GM12878 (cell line): ENCODE results near the gene SGMS1. TPM values are rescaled to one million over a fixed set of nuclear protein-coding genes. Genes with fewer than 3 reads are reported as not detected.

ENCODE experiments used
- ATAC-seq: fragments of 200-7000 bp; cut with Tn5 transposase; 3 replicates; pipeline ENCODE4 v1.9.1; 2020; ENCODE audit warnings: mild to moderate bottlenecking, moderate library complexity
- BruUV-seq: library from RNA; stranded (reverse); fragments of 400-500 nt; replicated peaks from 2 replicates; lab custom pipeline; 2021; lab: Mats Ljungman, UMichigan
- CTCF ChIA-PET: fragments of 300-600 bp; sonication (Branson Sonifier 250); formaldehyde crosslinking; extraction: SDS; loops from one replicate; lab custom pipeline; 2021; ENCODE audit warnings: inconsistent platforms; lab: Yijun Ruan, JAX
- POLR2A ChIA-PET: fragments of 350-600 bp; formaldehyde crosslinking; extraction: SDS; loops from one replicate; lab custom pipeline; 2021; ENCODE audit warnings: inconsistent platforms; lab: Charles Lee
- RAD21 ChIA-PET: fragments of 300-600 bp; sonication (Branson Sonifier 250); formaldehyde crosslinking; loops from one replicate; lab custom pipeline; 2023; ENCODE audit warnings: antibody characterized with exemption; ENCODE audit not compliant: unreplicated experiment; lab: Charles Lee
- SMC1A ChIA-PET: fragments of 300-600 bp; sonication (Branson Sonifier 250); formaldehyde crosslinking; loops from one replicate; lab custom pipeline; 2023; ENCODE audit not compliant: unreplicated experiment, uncharacterized antibody; lab: Charles Lee
- DNase-seq: peaks from one replicate; pipeline ENCODE4 v3.0.0-alpha.2; 2011; ENCODE audit warnings: low read depth, low spot score
- FAIRE-seq: peaks from 3 replicates; lab custom pipeline; 2011; peaks lifted over from hg19 to GRCh38; lab: Jason Lieb, UNC
- H2AFZ ChIP-seq: 2 replicates; pipeline ENCODE4 v1.6.0; 2011; ENCODE audit warnings: low read depth, low read length, control low read depth; ENCODE audit not compliant: control insufficient read depth
- H3K27ac ChIP-seq: 2 replicates; pipeline ENCODE4 v1.5.1; 2011; ENCODE audit warnings: control low read depth; ENCODE audit not compliant: control insufficient read depth, insufficient read depth
- H3K27me3 ChIP-seq, 2 experiments: replicated peaks in 1 of 2; 2 replicates each; pipeline versions ENCODE4 v1.6.0 to v1.6.1; 2011; ENCODE audit warnings: low read length in 1 of 2; ENCODE audit not compliant: control insufficient read depth in 2 of 2, insufficient read depth in 2 of 2
- H3K36me3 ChIP-seq, 2 experiments: 2 replicates each; pipeline ENCODE4 v1.5.1; 2011; ENCODE audit warnings: low read length in 1 of 2; ENCODE audit not compliant: control insufficient read depth in 2 of 2, insufficient read depth in 2 of 2
- H3K4me1 ChIP-seq: 2 replicates; pipeline ENCODE4 v1.6.1; 2011; ENCODE audit warnings: mild to moderate bottlenecking, low read length, moderate library complexity, mixed read lengths; ENCODE audit not compliant: control insufficient read depth, insufficient read depth
- H3K4me2 ChIP-seq: 2 replicates; pipeline ENCODE4 v1.6.0; 2011; ENCODE audit warnings: control low read depth; ENCODE audit not compliant: control insufficient read depth, insufficient read depth
- H3K4me3 ChIP-seq: fragments of 200-600 bp; sonication (generic); 2 replicates; pipeline ENCODE4 v1.5.1; 2016
- H3K79me2 ChIP-seq: 2 replicates; pipeline ENCODE4 v1.6.0; 2011; ENCODE audit warnings: low read length; ENCODE audit not compliant: control insufficient read depth, insufficient read depth
- H3K9ac ChIP-seq: 2 replicates; pipeline ENCODE4 v1.8.0; 2011; ENCODE audit warnings: low read length, control low read depth, mixed read lengths; ENCODE audit not compliant: control insufficient read depth, insufficient read depth
- H3K9me3 ChIP-seq: replicated peaks from 3 replicates; pipeline ENCODE4 v1.5.1; 2011; ENCODE audit warnings: mild to moderate bottlenecking, low read length; ENCODE audit not compliant: control insufficient read depth, insufficient read depth
- H4K20me1 ChIP-seq: 2 replicates; pipeline ENCODE4 v1.6.0; 2011; ENCODE audit not compliant: control insufficient read depth, insufficient read depth
- FOXK2 ChIP-seq: fragments of 450-650 bp; IDR thresholded peaks from 2 replicates; pipeline ENCODE4 v1.6.1; 2017; ENCODE audit warnings: mild to moderate bottlenecking, moderate library complexity
- KLF5 ChIP-seq: fragments of 450-650 bp; IDR thresholded peaks from 2 replicates; pipeline ENCODE4 v1.6.1; 2014; ENCODE audit warnings: mild to moderate bottlenecking; ENCODE audit not compliant: partially characterized antibody
- LARP7 ChIP-seq: fragments of 450-650 bp; IDR thresholded peaks from 2 replicates; pipeline ENCODE4 v1.6.1; 2017; ENCODE audit warnings: mild to moderate bottlenecking
- NFXL1 ChIP-seq: fragments of 450-650 bp; IDR thresholded peaks from 2 replicates; pipeline ENCODE4 v1.6.1; 2017; ENCODE audit warnings: antibody characterized with exemption, mild to moderate bottlenecking, borderline replicate concordance
- RAD21 ChIP-seq: IDR thresholded peaks from 2 replicates; pipeline ENCODE4 v1.6.1; 2011; ENCODE audit warnings: mild to moderate bottlenecking, low read depth, low read length, moderate library complexity; ENCODE audit not compliant: insufficient read depth
- RUNX3 ChIP-seq: IDR thresholded peaks from 2 replicates; pipeline ENCODE4 v1.6.1; 2012; ENCODE audit warnings: low read length, inconsistent platforms
- SIN3A ChIP-seq: IDR thresholded peaks from 2 replicates; pipeline ENCODE4 v1.6.1; 2012; ENCODE audit warnings: low read depth, low read length, improper control_type of control experiment
- WGBS: methylation state at CpG from one replicate; pipeline ENCODE4 v1.1.6; 2016; ENCODE audit warnings: low lambda C conversion rate; ENCODE audit not compliant: insufficient replicate concordance, insufficient coverage; ENCODE audit errors: missing lambda C conversion rate; 5-methylcytosine and 5-hydroxymethylcytosine counted together
- in situ Hi-C: fragments of 300-500 bp; cut with MboI; formaldehyde crosslinking; loops from 9 replicates; pipeline ENCODE4 v1.14.3; 2018; ENCODE audit warnings: mixed read lengths
- intact Hi-C: fragments of 100-400 bp; cut with micrococcal nuclease; formaldehyde crosslinking; loops from one replicate; pipeline ENCODE4 v1.14.2; 2022; ENCODE audit not compliant: unreplicated experiment
- polyA plus RNA-seq, 11 experiments: library from polyadenylated mRNA; depleted of rRNA in 4 of 11; unstranded in 6 of 11; stranded (reverse) in 5 of 11; fragments of >200 nt; fragmentation: Nextera tagmentation in 4 of 11; fragmentation: Illumina TruSeq in 1 of 11; extraction: Ambion mirVana in 4 of 11; extraction: Trizol in 1 of 11; gene quantifications; 1 replicate in 1 of 11; 2 replicates in 10 of 11; pipeline versions ENCODE4 v1.2.1 to v1.2.3, GENCODE V29; 2011 to 2016; ENCODE audit warnings: inconsistent platforms in 2 of 11, missing spikeins in 2 of 11, low read depth in 1 of 11
- total RNA-seq, 4 experiments: library from RNA; depleted of rRNA in 3 of 4; stranded (reverse); fragments of >200 nt in 3 of 4; fragmentation: Illumina TruSeq in 1 of 4; extraction: Trizol in 1 of 4; gene quantifications; 2 replicates each; pipeline versions ENCODE4 v1.2.1 to v1.2.3, GENCODE V29; 2013 to 2021

SGMS1 gene
- total and polyA plus RNA-seq, 10 of the 15 experiments (the other 5 are each of a cell fraction or from before 2014, with no cell fraction given) = 1.4 to 14.5 (median 4.9) TPM

GRCh38 chr10:50289196-50289595 is 334.6 kb downstream of the SGMS1 start:
- no peaks in the 10 kb centered on the region for H3K9me3 ChIP-seq
- TF ChIP-seq FOXK2 = no peak
- no peak for TF ChIP-seq RAD21
- no peak for TF ChIP-seq SIN3A
- TF ChIP-seq LARP7 = no peak
- TF ChIP-seq RUNX3 = 0 out of 2 replicates have a peak, but pooled peaks have one; percentile 14
- no peak for TF ChIP-seq NFXL1
- TF ChIP-seq KLF5 = no peak
- H3K4me1 ChIP-seq = peaks cover under 1% of the 10 kb centered on the region; the same call in 1 of the 2 replicates
- no peak overlapping the region for H3K9ac ChIP-seq
- no peaks in the 10 kb centered on the region for H3K79me2 ChIP-seq
- CTCF ChIA-PET = interaction anchor here (1.2 kb wide), 1 partner anchor 14 kb away, joined by 4 read pairs; no protein-coding TSS in a partner anchor
- POLR2A ChIA-PET = no interaction called here
- no peak overlapping the region for H3K27ac ChIP-seq
- H3K27me3 ChIP-seq = no peaks in the 10 kb centered on the region
- H2AFZ ChIP-seq = no peak overlapping the region
- SMC1A ChIA-PET = interaction anchor here (1.1 to 4.5 kb wide), 4 partner anchors 12 to 42 kb away, joined by 3 to 13 read pairs (median 4); no protein-coding TSS in a partner anchor
- FAIRE-seq (no peak), DNase-seq (no peak), ATAC-seq (peak; percentile 66)
- RAD21 ChIA-PET = no interaction called here
- no peaks in the 10 kb centered on the region for H3K36me3 ChIP-seq
- no peaks in the 10 kb centered on the region for H4K20me1 ChIP-seq
- H3K4me3 ChIP-seq = no peak overlapping the region
- 55% methylated on average over 6 of the region's 6 CpGs for WGBS
- in situ Hi-C loops = no loop called here
- intact Hi-C loops = no loop called here
- no TSS peak for BruUV-seq
- no peak overlapping the region for H3K4me2 ChIP-seq
